CD4-positive, alpha-beta T cell treated with Interleukin-15 for 1 hour (primary cell): ENCODE results near the gene LAMC2.

Experiments
- DNase-seq: peaks from one replicate; pipeline ENCODE4 v3.0.0-alpha.2; 2020

LAMC2 gene

DNA sequence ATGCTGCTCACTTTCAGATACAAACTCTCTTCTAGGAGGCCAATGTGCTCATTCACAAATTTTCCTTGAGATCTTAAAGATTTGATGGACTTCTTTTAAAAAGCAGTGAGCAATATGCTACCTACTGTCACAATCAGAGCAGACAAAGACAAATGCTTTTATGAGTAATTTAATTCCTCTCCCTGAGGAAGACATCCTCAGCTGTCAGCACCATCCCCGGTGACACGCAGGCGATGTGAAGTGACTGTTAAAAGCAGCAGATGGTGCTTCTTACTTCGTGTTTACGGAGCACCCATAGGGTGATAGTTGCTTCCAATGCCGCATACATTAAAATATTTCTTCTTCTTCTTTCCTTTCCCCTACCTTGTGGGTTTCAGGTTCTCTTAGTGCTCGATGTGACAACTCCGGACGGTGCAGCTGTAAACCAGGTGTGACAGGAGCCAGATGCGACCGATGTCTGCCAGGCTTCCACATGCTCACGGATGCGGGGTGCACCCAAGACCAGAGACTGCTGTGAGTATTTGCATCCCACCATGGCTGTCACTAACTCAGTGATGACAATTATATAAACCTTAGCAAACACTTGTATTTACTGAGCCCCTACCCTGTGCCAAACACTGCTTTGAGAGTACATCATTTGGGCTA is 29.1 kb downstream of the LAMC2 start:
- DNase-seq = no peak

DNA sequence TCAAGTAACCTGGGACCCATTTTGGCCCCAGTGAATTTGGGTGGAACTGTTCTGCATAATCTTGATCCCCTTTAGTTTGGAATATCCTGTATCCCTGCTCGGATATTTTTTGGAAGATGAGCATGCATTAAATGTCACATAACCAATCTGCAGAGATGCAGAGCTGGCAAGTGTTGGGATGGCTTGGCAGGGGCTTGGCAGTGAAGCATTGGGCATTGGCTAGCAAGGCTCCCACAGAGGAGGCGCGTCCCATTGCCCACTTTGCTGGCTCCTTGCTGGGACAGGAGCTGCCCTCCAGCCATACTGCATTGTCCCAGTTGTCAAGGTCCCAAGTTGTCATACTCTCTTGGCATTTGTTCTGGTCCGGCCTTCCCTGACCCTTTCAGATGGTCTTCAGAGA is 29.9 kb downstream of the LAMC2 start:
- DNase-seq = no peak

DNA sequence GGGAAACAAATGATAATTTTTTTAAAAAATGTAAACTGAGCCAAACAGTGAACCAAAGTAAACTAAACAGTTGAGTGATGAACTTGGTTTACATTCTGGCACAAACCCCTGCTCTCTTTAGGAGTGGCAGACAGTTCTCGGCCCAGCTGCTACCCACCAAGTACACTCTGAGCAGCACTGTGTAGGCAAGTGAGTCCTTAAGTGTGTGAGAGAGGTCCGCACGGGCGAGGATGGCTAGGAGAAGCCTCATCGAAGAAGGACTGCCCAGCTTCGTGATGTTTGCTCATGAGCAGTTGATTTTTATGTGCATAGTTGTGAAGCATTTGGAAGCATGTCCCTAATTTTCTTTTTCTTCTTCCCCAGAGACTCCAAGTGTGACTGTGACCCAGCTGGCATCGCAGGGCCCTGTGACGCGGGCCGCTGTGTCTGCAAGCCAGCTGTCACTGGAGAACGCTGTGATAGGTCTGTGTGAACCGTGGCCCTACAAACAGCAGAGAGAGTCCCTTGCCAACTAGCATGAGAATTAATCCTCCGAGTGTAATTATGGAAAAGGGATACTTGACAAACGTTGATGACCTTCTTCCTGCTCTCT is 32.1 kb downstream of the LAMC2 start:
- DNase-seq = no peak

DNA sequence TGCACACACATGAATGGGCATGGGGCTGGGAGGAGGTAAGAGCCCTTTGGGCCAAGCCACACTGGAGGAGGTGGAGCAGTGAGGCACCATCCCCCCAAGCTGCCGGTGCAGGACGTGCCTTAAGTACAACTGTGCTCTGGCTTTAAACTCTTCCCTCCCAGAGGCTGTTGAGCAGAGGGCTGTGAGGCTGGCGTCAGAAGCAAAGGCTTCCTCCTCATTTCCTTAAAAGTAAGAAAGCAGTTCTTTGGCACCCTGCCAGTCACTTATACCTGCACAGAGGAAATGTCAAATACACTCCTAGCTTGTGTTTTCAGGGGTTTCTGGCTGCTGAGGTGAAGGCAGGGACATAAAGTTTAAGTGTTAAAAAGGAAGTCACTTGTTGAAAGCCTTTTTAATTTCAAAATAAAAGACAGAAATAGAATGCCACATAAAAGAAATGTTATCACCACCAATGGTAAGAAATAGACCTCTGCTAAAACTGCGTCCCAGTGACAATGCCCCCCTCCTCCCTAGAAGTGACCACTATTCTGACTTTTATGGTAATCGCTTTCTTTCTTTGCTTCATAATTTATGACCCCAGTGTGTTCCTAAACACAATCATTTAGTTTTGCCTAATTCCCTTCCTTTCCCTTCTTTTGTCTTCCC is 33.0 kb downstream of the LAMC2 start:
- DNase-seq = peak; percentile 47

DNA sequence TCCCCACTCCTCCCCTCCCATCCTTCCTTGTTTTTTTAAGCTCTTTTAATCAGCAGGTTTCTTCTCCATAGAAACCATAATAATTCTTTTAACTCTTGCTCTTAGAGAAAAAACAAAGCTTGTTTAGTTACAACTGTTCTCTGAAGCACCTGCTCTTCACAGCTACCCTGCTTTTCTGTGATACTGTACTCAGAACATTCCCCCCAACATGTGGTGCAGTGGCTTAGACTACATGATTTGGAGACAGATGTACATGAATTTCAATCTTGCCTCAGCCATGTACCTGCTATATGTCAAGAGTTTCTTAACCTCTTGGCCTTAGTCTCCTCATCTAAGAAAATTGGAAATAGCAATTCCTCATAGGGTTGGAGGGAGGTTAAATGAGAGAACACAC is 33.5 kb downstream of the LAMC2 start:
- DNase-seq = no peak

DNA sequence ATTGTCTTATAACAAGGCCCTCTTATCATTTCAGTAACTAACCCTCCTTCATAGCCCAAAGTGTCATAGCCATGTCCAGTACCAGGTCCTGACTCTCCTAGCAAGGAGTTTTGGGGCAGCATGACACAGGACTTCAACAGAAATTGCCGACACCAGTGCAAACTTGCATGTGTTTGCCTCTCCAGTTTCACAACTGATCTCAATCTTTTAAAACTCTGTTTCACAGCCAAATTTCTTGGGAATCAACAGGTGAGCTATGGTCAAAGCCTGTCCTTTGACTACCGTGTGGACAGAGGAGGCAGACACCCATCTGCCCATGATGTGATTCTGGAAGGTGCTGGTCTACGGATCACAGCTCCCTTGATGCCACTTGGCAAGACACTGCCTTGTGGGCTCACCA is 36.8 kb downstream of the LAMC2 start:
- no peak for DNase-seq

DNA sequence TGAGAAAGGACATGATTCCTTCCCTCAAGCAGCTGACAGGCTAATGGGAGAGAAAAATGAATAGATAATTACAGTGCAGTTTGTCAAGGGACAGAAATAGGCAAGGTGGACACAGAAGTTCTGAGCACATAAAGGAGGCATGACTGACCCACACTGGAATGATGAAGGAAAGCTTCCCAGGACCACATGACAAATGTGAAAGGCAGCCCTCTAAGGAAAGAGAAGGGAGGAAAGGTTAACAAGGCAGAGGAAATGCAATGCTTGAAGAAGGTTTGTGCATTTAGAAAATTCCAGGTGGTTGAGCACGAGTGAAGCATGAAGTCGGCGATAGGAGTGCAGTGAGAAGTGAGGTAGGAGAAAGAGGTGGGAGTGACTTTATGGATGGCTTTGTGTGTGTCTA is 37.4 kb downstream of the LAMC2 start:
- DNase-seq = no peak

DNA sequence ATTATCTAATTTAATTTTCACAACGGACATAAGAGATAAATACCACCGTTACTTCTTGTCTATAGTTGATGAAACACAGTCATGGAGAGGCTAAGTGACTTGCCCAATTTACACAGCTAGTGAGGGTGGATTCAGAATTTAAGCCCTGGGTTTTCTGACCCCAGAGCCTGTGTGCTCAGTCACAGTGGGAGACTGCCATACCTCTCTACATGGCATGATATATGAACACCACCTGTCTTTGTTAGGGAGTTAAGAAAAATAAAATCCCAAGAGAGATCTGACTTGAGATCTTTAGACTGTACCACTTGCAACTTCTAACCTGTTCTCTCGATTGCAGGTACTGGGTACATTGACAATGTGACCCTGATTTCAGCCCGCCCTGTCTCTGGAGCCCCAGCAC is 40.3 kb downstream of the LAMC2 start:
- DNase-seq = no peak

DNA sequence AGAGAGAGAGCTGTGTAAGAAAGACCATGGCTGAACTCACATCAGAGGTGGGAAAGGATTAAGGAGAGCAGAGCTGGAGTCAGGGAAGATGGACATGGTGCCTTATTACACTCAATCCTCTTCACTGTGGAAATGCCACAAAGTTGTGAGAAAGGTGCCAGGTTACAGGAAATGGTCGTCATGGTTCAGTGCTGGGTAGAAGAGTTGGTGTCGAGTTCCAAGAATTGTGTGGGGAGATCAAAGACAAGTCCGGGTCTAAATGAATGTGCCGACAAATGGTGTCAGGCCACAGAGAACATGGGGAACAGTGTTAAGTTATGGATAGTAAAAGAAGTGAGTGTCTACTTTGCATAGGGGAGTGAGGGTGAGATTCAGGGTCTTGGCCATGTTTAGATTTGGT is 40.9 kb downstream of the LAMC2 start:
- DNase-seq = no peak

DNA sequence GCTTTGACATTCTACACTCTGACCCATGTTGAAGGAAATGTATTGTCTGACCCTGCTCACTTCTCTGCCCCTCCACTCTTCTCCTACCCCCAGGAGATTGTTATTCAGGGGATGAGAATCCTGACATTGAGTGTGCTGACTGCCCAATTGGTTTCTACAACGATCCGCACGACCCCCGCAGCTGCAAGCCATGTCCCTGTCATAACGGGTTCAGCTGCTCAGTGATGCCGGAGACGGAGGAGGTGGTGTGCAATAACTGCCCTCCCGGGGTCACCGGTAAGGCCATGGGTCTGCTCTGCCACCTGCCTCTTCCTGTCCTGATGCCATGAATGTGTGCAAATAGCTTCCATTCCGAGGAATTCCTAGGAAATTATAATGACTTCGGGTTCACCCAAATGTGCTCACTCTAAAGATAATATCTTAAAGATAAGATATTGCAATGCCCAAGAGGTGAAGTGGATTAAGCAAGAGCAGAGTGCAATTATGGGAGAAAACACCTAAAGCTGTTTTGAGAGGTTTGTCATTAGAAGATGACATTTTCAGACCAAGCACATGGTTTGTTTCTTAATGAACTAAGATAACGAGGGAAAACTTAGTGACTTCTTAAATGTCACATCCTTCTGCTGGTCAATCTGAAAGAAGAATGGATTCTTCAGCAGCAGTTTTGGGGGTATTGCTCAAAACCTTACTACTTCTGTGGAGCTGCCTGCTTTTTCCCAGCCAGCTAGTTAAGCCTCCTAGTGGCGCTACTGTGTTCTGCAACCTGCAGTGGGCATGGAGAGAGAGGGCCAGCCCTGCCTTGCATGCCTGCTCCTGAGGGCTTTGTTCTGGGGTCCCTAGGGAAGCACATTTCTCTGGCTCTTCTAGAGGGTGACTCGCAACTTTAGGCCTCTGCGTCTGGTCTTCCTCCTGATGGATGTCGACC is 41.6 kb downstream of the LAMC2 start:
- DNase-seq = no peak

DNA sequence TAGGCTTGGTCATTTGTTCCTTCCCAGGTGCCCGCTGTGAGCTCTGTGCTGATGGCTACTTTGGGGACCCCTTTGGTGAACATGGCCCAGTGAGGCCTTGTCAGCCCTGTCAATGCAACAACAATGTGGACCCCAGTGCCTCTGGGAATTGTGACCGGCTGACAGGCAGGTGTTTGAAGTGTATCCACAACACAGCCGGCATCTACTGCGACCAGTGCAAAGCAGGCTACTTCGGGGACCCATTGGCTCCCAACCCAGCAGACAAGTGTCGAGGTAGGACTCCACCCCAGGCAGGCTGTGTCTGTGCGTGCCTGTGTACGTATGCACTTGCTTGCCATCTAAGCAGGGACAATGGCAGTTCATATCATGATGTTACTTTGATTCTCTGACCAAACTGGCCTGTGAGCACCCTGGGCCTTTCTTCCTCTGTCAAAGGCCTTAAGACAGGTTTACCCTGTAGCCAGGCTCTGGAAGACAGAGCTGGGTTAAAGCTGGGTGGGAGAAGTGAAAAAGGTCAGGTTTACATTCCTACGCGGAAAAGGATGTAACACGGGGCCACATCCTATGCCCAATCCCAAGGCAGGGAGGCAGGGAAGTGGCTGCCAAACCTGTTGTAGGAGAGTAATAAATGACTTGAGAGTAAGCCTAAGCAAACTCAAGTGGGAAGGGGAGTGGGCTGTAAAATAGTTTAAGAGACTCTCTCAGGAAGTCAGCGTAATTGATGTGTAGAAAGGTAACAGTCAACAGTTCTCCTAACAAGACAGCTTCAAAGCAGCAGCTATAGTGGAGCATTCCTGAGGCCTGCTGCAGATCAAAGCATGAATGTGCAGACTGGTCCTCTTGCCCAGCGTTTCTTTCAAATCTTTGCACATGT is 42.5 kb downstream of the LAMC2 start:
- DNase-seq = no peak

DNA sequence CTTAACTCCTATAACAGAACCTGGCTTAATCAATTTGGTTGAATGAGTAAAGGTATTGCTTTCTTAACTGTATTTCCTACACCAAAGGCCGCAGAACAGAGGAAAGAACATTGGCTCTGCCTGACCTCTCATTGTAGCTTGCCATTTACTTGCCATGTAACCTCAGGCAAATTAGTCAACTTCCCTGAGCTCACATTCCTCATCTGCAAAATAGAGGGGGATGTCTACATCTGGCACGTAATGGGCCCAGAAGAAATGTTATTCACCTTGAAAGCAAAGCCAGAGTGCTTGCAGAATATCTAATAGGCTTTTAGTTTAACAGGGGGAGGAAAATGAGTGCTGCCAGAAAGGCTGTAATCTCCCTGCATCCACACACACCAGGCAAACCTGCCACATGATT is 44.3 kb downstream of the LAMC2 start:
- DNase-seq = no peak

DNA sequence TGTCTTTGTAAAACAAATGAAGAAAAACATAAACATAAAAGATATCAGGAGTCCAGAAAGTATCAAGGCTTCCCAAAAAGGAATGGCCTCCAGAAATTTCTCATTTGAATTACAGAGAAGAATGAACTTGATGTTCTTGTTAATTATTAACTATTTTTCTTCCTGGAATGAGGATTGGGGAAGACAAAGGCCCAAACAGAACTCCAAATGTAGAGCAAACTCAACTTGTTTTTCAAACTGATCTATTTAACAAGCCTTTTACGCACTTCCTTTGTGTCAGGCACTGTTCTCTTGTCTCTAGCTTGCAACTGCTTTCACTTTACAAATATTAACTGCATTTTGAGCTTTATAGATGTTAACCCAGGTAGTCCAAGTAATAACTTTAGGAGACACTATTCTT is 45.5 kb downstream of the LAMC2 start:
- no peak for DNase-seq

DNA sequence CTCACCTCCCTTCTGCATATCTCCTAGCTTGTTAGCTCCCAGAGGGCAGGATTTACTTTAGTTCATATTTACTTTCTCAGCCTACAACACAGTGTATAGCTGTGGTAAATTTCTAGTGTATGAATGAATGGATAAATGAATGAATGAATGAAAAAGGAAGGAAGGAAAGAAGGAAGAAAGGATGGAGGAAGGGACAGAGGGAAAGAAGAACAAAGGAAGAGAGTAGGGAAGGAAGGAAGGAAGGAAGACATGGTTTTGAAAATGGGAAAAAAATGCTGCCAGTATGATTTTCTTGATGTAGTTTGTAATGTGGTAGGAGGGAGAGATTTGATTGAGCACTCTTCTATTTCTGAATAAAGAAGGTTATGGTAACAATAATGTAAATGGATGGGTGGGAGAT is 47.0 kb downstream of the LAMC2 start:
- no peak for DNase-seq

DNA sequence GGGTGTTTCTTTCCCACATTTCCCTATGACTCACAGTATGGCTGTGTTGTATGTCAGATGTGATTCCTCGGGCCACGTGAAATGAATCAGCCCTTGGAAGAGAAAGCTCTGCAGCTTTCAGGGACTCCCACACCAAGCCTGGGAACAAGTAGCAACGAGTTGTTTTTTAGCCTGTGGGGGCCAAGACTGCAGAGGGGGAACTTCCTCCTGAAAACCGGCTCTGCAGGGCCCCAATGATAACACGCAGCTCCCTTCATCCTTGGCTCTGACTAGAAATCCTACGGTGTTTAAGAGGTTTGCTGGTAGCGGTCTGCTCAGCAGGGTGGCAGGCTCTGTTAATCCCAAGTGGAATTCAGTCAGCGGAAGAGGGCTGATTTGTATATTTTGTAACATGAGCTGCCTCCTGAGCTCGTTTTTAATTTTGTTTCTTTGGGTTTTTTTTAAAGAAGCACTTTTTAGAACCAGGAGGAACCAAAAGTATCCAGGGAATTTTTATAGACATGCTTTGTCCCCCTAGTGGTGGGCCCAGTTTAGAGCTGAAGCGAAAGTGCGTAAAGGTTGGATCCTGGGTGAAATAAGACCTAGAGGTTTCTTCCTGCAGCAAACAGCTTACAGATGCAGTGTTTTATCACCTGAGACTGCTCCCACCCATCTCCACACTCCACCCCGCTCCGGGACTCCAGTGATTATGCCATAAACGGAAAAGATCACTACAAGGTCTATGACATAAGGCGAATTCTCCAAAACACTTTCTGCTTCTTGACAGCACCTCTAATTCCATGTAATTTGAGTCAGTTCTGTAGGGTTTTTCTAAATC is 48.8 kb downstream of the LAMC2 start:
- DNase-seq = no peak

DNA sequence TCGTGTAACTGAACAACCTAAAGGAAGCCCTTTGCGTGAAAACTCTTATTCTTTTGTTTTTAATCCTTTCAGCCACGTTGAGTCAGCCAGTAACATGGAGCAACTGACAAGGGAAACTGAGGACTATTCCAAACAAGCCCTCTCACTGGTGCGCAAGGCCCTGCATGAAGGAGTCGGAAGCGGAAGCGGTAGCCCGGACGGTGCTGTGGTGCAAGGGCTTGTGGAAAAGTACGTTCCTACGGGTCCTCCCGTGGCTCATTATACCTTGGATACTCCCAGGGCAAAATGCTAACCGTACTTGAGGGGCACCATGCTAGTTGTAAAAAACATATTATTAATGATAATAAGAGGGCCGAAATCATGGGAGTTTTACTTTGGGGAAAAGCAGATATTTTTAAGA is 49.4 kb downstream of the LAMC2 start:
- no peak for DNase-seq

DNA sequence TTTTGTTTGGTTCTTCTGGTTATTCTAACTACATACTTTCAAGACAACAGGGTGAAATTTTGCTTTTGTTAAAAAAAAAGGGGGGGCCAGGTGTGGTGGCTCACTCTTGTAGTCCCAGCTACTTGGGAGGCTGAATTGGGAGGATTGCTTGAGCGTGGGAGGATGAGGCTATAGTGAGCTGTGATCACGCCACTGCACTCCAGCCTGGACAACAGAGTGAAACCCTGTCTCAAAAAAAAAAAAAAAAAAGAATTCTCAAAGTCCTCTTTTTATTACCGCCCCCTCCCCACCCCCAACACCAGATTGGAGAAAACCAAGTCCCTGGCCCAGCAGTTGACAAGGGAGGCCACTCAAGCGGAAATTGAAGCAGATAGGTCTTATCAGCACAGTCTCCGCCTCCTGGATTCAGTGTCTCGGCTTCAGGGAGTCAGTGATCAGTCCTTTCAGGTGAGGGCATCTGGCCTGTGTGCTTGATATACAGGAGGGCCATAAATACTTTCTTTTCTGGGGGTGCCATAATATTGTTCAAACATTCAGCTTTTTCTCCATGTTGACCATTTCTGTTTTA is 50.2 kb downstream of the LAMC2 start:
- DNase-seq = no peak

DNA sequence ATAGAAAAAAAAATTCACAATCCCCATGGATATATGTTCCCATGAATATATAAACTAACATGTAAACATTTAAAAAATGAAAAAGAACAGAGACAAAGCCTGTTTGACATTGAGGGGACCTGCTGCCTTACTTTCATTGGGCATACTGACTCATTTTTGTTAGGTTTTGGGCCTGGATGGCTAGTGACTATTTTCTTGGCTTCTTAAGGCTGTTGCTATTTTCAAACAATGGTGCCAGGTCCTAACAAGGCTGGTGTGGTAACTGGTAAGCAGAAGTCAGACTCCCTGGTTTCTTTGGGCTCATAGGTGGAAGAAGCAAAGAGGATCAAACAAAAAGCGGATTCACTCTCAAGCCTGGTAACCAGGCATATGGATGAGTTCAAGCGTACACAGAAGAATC is 51.0 kb downstream of the LAMC2 start:
- no peak for DNase-seq

DNA sequence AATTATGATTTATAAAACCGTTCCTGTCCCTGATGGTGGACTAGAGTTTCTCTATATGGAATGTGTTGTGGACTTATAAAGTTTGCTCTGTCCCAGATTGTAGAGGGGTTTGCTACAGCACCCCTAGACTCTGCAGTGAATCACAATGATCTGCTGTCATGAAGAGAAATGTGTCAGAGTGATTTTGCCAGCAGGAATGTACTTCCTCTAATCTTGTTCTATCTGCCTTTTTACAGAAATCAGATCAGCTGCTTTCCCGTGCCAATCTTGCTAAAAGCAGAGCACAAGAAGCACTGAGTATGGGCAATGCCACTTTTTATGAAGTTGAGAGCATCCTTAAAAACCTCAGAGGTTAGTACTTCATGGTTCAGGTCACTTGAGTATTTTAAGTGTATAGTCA is 52.0 kb downstream of the LAMC2 start:
- DNase-seq = no peak

DNA sequence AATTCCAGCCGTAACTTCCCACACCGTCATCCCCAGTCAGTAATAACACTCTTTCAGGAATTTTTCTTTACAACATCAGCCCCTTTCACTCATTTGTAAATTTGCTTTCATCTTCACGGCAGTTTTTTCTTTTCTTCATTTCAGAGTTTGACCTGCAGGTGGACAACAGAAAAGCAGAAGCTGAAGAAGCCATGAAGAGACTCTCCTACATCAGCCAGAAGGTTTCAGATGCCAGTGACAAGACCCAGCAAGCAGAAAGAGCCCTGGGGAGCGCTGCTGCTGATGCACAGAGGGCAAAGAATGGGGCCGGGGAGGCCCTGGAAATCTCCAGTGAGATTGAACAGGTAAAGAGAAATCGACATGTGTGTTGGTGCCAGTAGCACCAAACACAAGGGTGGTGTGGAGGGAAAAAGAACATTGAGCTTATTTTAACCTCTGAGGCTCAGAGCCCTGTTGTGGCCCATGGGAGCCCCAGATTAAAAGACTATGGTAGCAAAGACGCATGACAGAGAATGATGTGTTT is 53.2 kb downstream of the LAMC2 start:
- DNase-seq = no peak
